Right lobe of liver (tissue), 4 donors: Measurements from ENCODE around the gene AMPH.
"Not testable (repeated sequence)": the region's sequence is repeated elsewhere in the genome, so short reads cannot be mapped to it uniquely, and the experiment has no call there.

Experiments used
- CTCF ChIP-seq, 4 donors: fragments of 200-600 bp in 3 of 4; fragments of 450-650 bp in 1 of 4; IDR thresholded peaks; one replicate each; pipeline versions ENCODE4 v1.5.1 to v1.8.0; 2016 to 2022; ENCODE audit warnings: antibody characterized with exemption in 4 of 4, mild to moderate bottlenecking in 2 of 4
- POLR2A ChIP-seq: fragments of 450-650 bp; IDR thresholded peaks from one replicate; pipeline ENCODE4 v1.6.1; 2017; ENCODE audit warnings: antibody characterized with exemption, mild to moderate bottlenecking
- donor health status: DM: no; HTN: no; CAD: no.
- donor health status: DM: no; HTN: no; CAD: no.
- donor health status: DM: no; HTN: yes; CAD: no.

GRCh38 chr7:38363379-38363778 lies 267.8 kb downstream of the AMPH start:
- not testable (repeated sequence) for TF ChIP-seq POLR2A
- TF ChIP-seq CTCF (IDR thresholded peaks at IDR 0.05): peak; percentile 25 to 58 (median 49)
